ENCODE measurements around the gene TRIM60.
"Not testable (repeated sequence)": the region's sequence is repeated elsewhere in the genome, so short reads cannot be mapped to it uniquely, and the experiment has no call there.

TRIM60 gene

GRCh38 chr4:165079476-165079875 lies 47.7 kb downstream of the TRIM60 start:
- H4K20me1 ChIP-seq (ENCODE audit: insufficient read depth, low read length) = no peaks in the 10 kb centered on the region
- no peaks in the 10 kb centered on the region for H3K79me2 ChIP-seq (ENCODE audit: low read length)
- peaks cover 21% of the 10 kb centered on the region for H3K4me1 ChIP-seq (ENCODE audit: low read length)
- no peaks in the 10 kb centered on the region for H3K36me3 ChIP-seq (replicated peaks; ENCODE audit: insufficient read depth, low read length)
- peak overlapping the region; percentile 39 for H3K4me2 ChIP-seq (ENCODE audit: low read depth, low read length)
- peaks cover 11% of the 10 kb centered on the region; the same call in 1 of the 2 replicates for H3F3A ChIP-seq (ENCODE audit: insufficient read depth, low read length)
- peak; percentile 98 for DNase-seq
- no peaks in the 10 kb centered on the region for H3K9me2 ChIP-seq (replicated peaks; ENCODE audit: insufficient read depth, low read length)
- no peaks in the 10 kb centered on the region for H3K9me3 ChIP-seq (replicated peaks; ENCODE audit: insufficient read depth, low read length)
- peak overlapping the region; percentile 82 for H3K27ac ChIP-seq (ENCODE audit: low read length)
- no peak for TF ChIP-seq CTCF (IDR thresholded peaks at IDR 0.05; ENCODE audit: low read length)
- TF ChIP-seq EZH2phosphoT487 (IDR thresholded peaks at IDR 0.05; ENCODE audit: low read length) = no peak
- TF ChIP-seq EZH2 (optimal IDR thresholded peaks at IDR 0.05; ENCODE audit: low read depth, low read length) = no peak
- H3K9ac ChIP-seq (ENCODE audit: low read length) = peak overlapping the region; percentile 42; the same call in 1 of the 2 replicates
- H3K27me3 ChIP-seq (replicated peaks; ENCODE audit: insufficient read depth, low read length) = no peaks in the 10 kb centered on the region
- H3K4me3 ChIP-seq (ENCODE audit: low read length) = no peak overlapping the region
- no peak overlapping the region for H2AFZ ChIP-seq (ENCODE audit: low read length)

GRCh38 chr4:165084787-165085186 lies 53.0 kb downstream of the TRIM60 start:
- not testable (repeated sequence) for H3F3A ChIP-seq (ENCODE audit: insufficient read depth, low read length); H3K4me2 ChIP-seq (ENCODE audit: low read depth, low read length); H3K36me3 ChIP-seq (replicated peaks; ENCODE audit: insufficient read depth, low read length); H3K79me2 ChIP-seq (ENCODE audit: low read length); H3K9ac ChIP-seq (ENCODE audit: low read length); H3K27ac ChIP-seq (ENCODE audit: low read length); H2AFZ ChIP-seq (ENCODE audit: low read length); H3K4me3 ChIP-seq (ENCODE audit: low read length); H3K9me3 ChIP-seq (replicated peaks; ENCODE audit: insufficient read depth, low read length); H4K20me1 ChIP-seq (ENCODE audit: insufficient read depth, low read length); H3K4me1 ChIP-seq (ENCODE audit: low read length); DNase-seq; H3K9me2 ChIP-seq (replicated peaks; ENCODE audit: insufficient read depth, low read length); H3K27me3 ChIP-seq (replicated peaks; ENCODE audit: insufficient read depth, low read length)

- no peak for DNase-seq
- Histone ChIP-seq H3K9me3 (replicated peaks; ENCODE audit: insufficient read depth, low read length) (no peaks in the 10 kb centered on the region), H3F3A (ENCODE audit: insufficient read depth, low read length) (no peaks in the 10 kb centered on the region), H3K27ac (ENCODE audit: low read length) (no peak overlapping the region), H2AFZ (ENCODE audit: low read length) (no peak overlapping the region), H3K4me2 (ENCODE audit: low read depth, low read length) (no peak overlapping the region), H3K9ac (ENCODE audit: low read length) (no peak overlapping the region), H4K20me1 (ENCODE audit: insufficient read depth, low read length) (no peaks in the 10 kb centered on the region), H3K4me3 (ENCODE audit: low read length) (no peak overlapping the region), H3K4me1 (ENCODE audit: low read length) (no peaks in the 10 kb centered on the region), H3K36me3 (replicated peaks; ENCODE audit: insufficient read depth, low read length) (no peaks in the 10 kb centered on the region), H3K9me2 (replicated peaks; ENCODE audit: insufficient read depth, low read length) (no peaks in the 10 kb centered on the region), H3K27me3 (replicated peaks; ENCODE audit: insufficient read depth, low read length) (no peaks in the 10 kb centered on the region), H3K79me2 (ENCODE audit: low read length) (no peaks in the 10 kb centered on the region)
- TF ChIP-seq CTCF (IDR thresholded peaks at IDR 0.05; ENCODE audit: low read length) = no peak
- TF ChIP-seq EZH2 (optimal IDR thresholded peaks at IDR 0.05; ENCODE audit: low read depth, low read length) = no peak
- no peak for TF ChIP-seq EZH2phosphoT487 (IDR thresholded peaks at IDR 0.05; ENCODE audit: low read length)
Observed at GRCh38 chr4:165085946-165086345, 54.1 kb downstream of the TRIM60 start.

- no peaks in the 10 kb centered on the region for H3K79me2 ChIP-seq (ENCODE audit: low read length)
- H3K9me3 ChIP-seq (replicated peaks; ENCODE audit: insufficient read depth, low read length) = no peaks in the 10 kb centered on the region
- H3F3A ChIP-seq (ENCODE audit: insufficient read depth, low read length) = no peaks in the 10 kb centered on the region
- H4K20me1 ChIP-seq (ENCODE audit: insufficient read depth, low read length) = no peaks in the 10 kb centered on the region
- H3K27me3 ChIP-seq (replicated peaks; ENCODE audit: insufficient read depth, low read length) = no peaks in the 10 kb centered on the region
- H3K4me3 ChIP-seq (ENCODE audit: low read length) = no peak overlapping the region
- DNase-seq = no peak
- no peaks in the 10 kb centered on the region for H3K4me1 ChIP-seq (ENCODE audit: low read length)
- H2AFZ ChIP-seq (ENCODE audit: low read length) = no peak overlapping the region
- H3K27ac ChIP-seq (ENCODE audit: low read length) = no peak overlapping the region
- no peaks in the 10 kb centered on the region for H3K9me2 ChIP-seq (replicated peaks; ENCODE audit: insufficient read depth, low read length)
- H3K36me3 ChIP-seq (replicated peaks; ENCODE audit: insufficient read depth, low read length) = no peaks in the 10 kb centered on the region
- no peak overlapping the region for H3K4me2 ChIP-seq (ENCODE audit: low read depth, low read length)
- TF ChIP-seq EZH2phosphoT487 (IDR thresholded peaks at IDR 0.05; ENCODE audit: low read length) = no peak
- no peak for TF ChIP-seq EZH2 (optimal IDR thresholded peaks at IDR 0.05; ENCODE audit: low read depth, low read length)
- no peak for TF ChIP-seq CTCF (IDR thresholded peaks at IDR 0.05; ENCODE audit: low read length)
- no peak overlapping the region for H3K9ac ChIP-seq (ENCODE audit: low read length)
Observed at GRCh38 chr4:165088366-165088765, 56.6 kb downstream of the TRIM60 start.
